Measurements from ENCODE around the gene SOX6. TPM values are rescaled to one million over a fixed set of nuclear protein-coding genes. Genes with fewer than 3 reads are reported as not detected.

Gene SOX6
- total RNA-seq, 3 donors from 2014 or later = 2.0 to 8.0 (median 7.9) TPM

DNA sequence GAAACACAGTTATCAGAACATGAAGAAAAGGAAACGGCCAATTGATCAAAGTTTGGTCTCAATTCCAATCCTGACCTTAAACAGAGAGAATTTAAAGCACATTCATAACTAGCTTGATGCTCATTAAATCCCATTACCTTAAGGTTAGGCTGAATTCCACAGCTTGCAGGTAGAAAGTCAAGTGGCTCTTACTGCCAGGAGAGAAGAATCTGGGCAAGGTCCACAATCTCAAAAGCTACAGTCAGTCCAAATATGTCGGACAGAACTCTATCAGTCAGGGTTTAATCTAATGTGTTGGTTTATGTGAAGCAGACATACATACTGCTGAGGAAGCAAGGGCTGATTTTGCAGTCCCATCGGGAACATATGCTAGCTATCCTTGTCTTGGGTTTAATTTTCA lies 348.8 kb downstream of the SOX6 start:
- TF ChIP-seq, protein P1, sequence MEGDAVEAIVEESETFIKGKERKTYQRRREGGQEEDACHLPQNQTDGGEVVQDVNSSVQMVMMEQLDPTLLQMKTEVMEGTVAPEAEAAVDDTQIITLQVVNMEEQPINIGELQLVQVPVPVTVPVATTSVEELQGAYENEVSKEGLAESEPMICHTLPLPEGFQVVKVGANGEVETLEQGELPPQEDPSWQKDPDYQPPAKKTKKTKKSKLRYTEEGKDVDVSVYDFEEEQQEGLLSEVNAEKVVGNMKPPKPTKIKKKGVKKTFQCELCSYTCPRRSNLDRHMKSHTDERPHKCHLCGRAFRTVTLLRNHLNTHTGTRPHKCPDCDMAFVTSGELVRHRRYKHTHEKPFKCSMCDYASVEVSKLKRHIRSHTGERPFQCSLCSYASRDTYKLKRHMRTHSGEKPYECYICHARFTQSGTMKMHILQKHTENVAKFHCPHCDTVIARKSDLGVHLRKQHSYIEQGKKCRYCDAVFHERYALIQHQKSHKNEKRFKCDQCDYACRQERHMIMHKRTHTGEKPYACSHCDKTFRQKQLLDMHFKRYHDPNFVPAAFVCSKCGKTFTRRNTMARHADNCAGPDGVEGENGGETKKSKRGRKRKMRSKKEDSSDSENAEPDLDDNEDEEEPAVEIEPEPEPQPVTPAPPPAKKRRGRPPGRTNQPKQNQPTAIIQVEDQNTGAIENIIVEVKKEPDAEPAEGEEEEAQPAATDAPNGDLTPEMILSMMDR (IDR thresholded peaks at IDR 0.05) = no peak
- TF ChIP-seq POLR2A (IDR thresholded peaks at IDR 0.05) (no peak), POLR2AphosphoS5 (IDR thresholded peaks at IDR 0.05) (no peak)
- no peaks in the 10 kb centered on the region for H3K9me3 ChIP-seq
- H3K27me3 ChIP-seq = no peaks in the 10 kb centered on the region
- H3K4me1 ChIP-seq = no peaks in the 10 kb centered on the region
- H3K36me3 ChIP-seq = no peaks in the 10 kb centered on the region
- DNase-seq (ENCODE audit: low spot score in 2 of 2) = no peak
- no peak overlapping the region for H3K4me3 ChIP-seq
- no peak overlapping the region for H3K27ac ChIP-seq
- intact Hi-C loops (cut with DNase I; ENCODE audit: low total_unique reads) = no loop called here

DNA sequence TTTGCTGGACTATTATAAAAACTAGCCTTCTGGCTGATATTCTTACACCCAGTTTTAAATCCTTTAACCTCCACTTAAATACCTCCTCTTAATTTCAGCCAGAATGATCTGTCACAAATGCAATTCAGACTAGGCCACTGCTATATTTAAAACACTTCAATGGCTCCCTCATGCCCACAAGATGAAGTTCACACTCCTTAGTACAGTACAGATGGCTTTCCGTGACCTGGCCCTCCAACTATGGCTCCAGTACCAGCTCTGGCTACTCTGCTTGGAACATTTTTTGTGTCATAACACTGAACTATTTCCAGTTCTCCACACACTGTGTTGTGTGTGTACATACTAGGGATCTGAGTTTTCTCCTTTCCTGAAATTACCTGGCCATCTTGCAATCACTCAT lies 353.4 kb downstream of the SOX6 start:
- intact Hi-C loops (cut with DNase I; ENCODE audit: low total_unique reads) = no loop called here
- no peaks in the 10 kb centered on the region for H3K27me3 ChIP-seq
- no peak overlapping the region for H3K27ac ChIP-seq
- no peak overlapping the region for H3K4me3 ChIP-seq
- DNase-seq (ENCODE audit: low spot score in 2 of 2) = no peak
- TF ChIP-seq POLR2A (IDR thresholded peaks at IDR 0.05) = no peak
- TF ChIP-seq POLR2AphosphoS5 (IDR thresholded peaks at IDR 0.05) = no peak
- TF ChIP-seq, protein P1 (IDR thresholded peaks at IDR 0.05) = no peak
- no peaks in the 10 kb centered on the region for H3K36me3 ChIP-seq
- H3K4me1 ChIP-seq = no peaks in the 10 kb centered on the region
- H3K9me3 ChIP-seq = no peaks in the 10 kb centered on the region

DNA sequence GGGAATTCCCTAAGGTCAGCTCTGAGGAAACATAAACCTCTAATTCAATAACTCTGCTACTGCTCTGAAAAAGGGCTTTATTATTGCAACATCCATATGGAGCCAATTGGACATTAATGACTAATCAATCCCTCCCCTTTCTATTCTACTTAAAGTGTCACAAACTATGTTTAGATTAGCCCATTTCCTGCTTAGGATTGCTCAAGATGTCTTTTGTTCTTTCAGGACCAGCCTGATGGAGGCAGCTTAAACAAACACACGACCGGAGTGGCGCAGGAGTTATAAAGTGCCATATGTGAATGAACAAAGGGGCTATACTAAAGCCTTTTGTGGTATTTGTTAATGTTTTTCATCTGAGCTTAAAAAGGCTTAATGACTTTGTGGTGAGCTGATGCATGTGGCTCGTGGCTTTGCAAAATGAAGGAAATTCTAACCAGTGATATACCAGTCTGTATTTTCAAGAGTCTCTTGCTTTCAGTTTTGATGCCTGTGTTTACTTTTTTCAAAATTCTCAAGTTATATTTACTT lies 354.4 kb downstream of the SOX6 start:
- Histone ChIP-seq H3K27ac (peak overlapping the region; percentile 3 to 54), H3K36me3 (no peaks in the 10 kb centered on the region), H3K4me3 (peak overlapping the region in 1 of 3 donors; percentile 25), H3K27me3 (no peaks in the 10 kb centered on the region), H3K4me1 (no peaks in the 10 kb centered on the region), H3K9me3 (no peaks in the 10 kb centered on the region)
- DNase-seq (ENCODE audit: low spot score in 2 of 2) = peak in 1 of 2 donors; percentile 17
- TF ChIP-seq POLR2A (IDR thresholded peaks at IDR 0.05) (no peak), POLR2AphosphoS5 (IDR thresholded peaks at IDR 0.05) (no peak)
- TF ChIP-seq, protein P1 (IDR thresholded peaks at IDR 0.05) = no peak
- intact Hi-C loops (cut with DNase I; ENCODE audit: low total_unique reads) = no loop called here

DNA sequence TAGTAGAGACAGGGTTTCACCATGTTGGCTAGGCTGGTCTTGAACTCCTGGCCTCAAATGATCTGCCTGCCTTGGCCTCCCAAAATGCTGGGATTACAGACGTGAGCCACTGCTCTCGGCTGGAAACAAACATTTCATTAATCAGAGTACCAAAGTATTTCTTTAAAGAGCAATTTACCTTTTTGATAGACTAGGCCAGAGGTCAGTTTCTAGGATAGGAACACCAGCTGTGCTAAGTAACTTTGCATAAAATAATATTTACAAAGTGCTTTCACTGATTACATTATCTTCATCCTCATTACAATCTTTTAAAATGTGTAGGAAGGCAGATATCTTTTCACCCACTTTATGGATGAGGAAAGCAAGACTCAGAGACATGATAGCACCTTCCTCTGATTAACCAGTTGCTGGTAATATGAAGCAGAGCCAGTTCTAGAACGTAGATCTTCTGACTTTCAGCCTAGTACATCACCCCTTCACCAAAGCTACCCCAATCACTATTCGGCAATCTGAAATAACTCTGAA lies 355.2 kb downstream of the SOX6 start:
- Histone ChIP-seq H3K4me3 (no peak overlapping the region), H3K9me3 (no peaks in the 10 kb centered on the region), H3K27ac (peak overlapping the region; percentile 3 to 54), H3K27me3 (no peaks in the 10 kb centered on the region), H3K36me3 (no peaks in the 10 kb centered on the region), H3K4me1 (no peaks in the 10 kb centered on the region)
- no peak for DNase-seq (ENCODE audit: low spot score in 2 of 2)
- TF ChIP-seq, protein P1 (IDR thresholded peaks at IDR 0.05) = no peak
- intact Hi-C loops (cut with DNase I; ENCODE audit: low total_unique reads) = no loop called here

DNA sequence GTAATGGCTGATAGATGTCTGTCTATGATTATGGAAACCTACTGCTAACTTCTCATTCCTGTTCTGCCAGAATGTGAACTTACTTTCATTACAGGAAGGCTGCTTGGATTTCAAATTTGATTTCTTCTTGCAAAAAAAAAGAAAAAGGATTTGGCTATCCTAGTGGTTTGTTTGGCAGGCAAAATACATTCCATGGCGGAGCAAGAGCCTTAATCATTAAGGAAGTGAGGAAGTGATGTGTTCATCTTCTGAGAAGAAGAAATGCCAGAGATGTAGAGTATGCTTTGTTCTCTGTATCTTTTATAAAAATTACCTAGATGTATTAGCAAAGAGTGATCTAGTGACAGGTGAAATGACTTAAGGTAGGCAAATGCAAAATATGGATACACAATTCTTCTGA lies 356.3 kb downstream of the SOX6 start:
- Histone ChIP-seq H3K4me1 (no peaks in the 10 kb centered on the region), H3K27ac (no peak overlapping the region), H3K36me3 (no peaks in the 10 kb centered on the region), H3K9me3 (no peaks in the 10 kb centered on the region), H3K4me3 (no peak overlapping the region), H3K27me3 (no peaks in the 10 kb centered on the region)
- intact Hi-C loops (cut with DNase I; ENCODE audit: low total_unique reads) = no loop called here
- no peak for DNase-seq (ENCODE audit: low spot score in 2 of 2)
- TF ChIP-seq POLR2AphosphoS5 (IDR thresholded peaks at IDR 0.05) (no peak), POLR2A (IDR thresholded peaks at IDR 0.05) (no peak)
- TF ChIP-seq, protein P1 (IDR thresholded peaks at IDR 0.05) = no peak
